H1 (cell line): ENCODE data around the gene CTBP2. TPM values are rescaled to one million over a fixed set of nuclear protein-coding genes. Genes with fewer than 3 reads are reported as not detected.

Experiments used
- CTCF ChIA-PET: fragments of 300-600 bp; sonication (Branson Sonifier 250); formaldehyde crosslinking; loops from one replicate; lab custom pipeline; 2021; ENCODE audit not compliant: partially characterized antibody; lab: Charles Lee
- POLR2A ChIA-PET: fragments of 300-600 bp; sonication (Branson Sonifier 250); formaldehyde crosslinking; loops from one replicate; lab custom pipeline; 2021; ENCODE audit warnings: inconsistent platforms; ENCODE audit not compliant: partially characterized antibody; lab: Charles Lee
- DNase-seq, 2 experiments: peaks; one replicate each; pipeline versions ENCODE4 v3.0.0 to v3.0.0-alpha.2; 2010 to 2022; ENCODE audit warnings: low spot score in 2 of 2, low read depth in 1 of 2, mixed read lengths in 1 of 2
- FAIRE-seq: peaks from 2 replicates; lab custom pipeline; 2011; peaks lifted over from hg19 to GRCh38; lab: Jason Lieb, UNC
- H2AFZ ChIP-seq: 2 replicates; pipeline ENCODE4 v1.8.1; 2012; ENCODE audit warnings: low read length, inconsistent platforms
- H2AK5ac ChIP-seq: 2 replicates; pipeline ENCODE4 v1.6.1; 2013; ENCODE audit warnings: low read depth, low read length
- H2BK120ac ChIP-seq: replicated peaks from 2 replicates; pipeline ENCODE3; 2013; ENCODE audit warnings: low read depth, low read length, inconsistent platforms
- H2BK12ac ChIP-seq: 2 replicates; pipeline ENCODE4 v1.6.1; 2013; ENCODE audit warnings: low read depth, low read length
- H2BK15ac ChIP-seq: 2 replicates; pipeline ENCODE4 v1.6.1; 2013; ENCODE audit warnings: low read length
- H2BK20ac ChIP-seq: 2 replicates; pipeline ENCODE4 v1.6.1; 2013; ENCODE audit warnings: low read length
- H2BK5ac ChIP-seq: 2 replicates; pipeline ENCODE4 v1.6.1; 2013; ENCODE audit warnings: low read depth, low read length
- H3K14ac ChIP-seq: 2 replicates; pipeline ENCODE4 v1.6.1; 2013; ENCODE audit warnings: inconsistent platforms; ENCODE audit not compliant: insufficient read length
- H3K18ac ChIP-seq: 2 replicates; pipeline ENCODE4 v1.6.1; 2013; ENCODE audit warnings: low read length; ENCODE audit errors: extremely low read depth
- H3K23ac ChIP-seq: 2 replicates; pipeline ENCODE4 v1.6.1; 2013; ENCODE audit warnings: inconsistent platforms; ENCODE audit not compliant: insufficient read length
- H3K23me2 ChIP-seq: 2 replicates; pipeline ENCODE4 v1.6.1; 2013; ENCODE audit warnings: low read depth, low read length
- H3K27ac ChIP-seq: 2 replicates; pipeline ENCODE4 v1.6.1; 2011; ENCODE audit warnings: low read depth, low read length, inconsistent platforms
- H3K27me3 ChIP-seq, 4 experiments: replicated peaks in 1 of 4; 1 replicate in 1 of 4; 2 replicates in 3 of 4; pipeline versions ENCODE4 v1.6.1 to v1.8.1; 2011 to 2013; ENCODE audit warnings: low read length in 3 of 4, mild to moderate bottlenecking in 3 of 4, inconsistent platforms in 2 of 4, mixed read lengths in 2 of 4, moderate library complexity in 1 of 4; ENCODE audit not compliant: control insufficient read depth in 3 of 4, insufficient read depth in 3 of 4; ENCODE audit errors: extremely low read depth in 1 of 4
- H3K36me3 ChIP-seq, 4 experiments: 2 replicates each; pipeline versions ENCODE4 v1.6.1 to v1.8.1; 2011 to 2013; ENCODE audit warnings: mild to moderate bottlenecking in 4 of 4, low read length in 3 of 4, moderate library complexity in 2 of 4, control low read depth in 1 of 4, inconsistent platforms in 1 of 4; ENCODE audit not compliant: insufficient read depth in 4 of 4, control insufficient read depth in 2 of 4
- H3K4ac ChIP-seq: replicated peaks from 2 replicates; pipeline ENCODE3; 2013; ENCODE audit warnings: low read length, low read depth, mixed read lengths, inconsistent platforms; ENCODE audit not compliant: insufficient read length
- H3K4me1 ChIP-seq, 4 experiments: replicated peaks in 1 of 4; 1 replicate in 1 of 4; 2 replicates in 3 of 4; pipeline versions ENCODE4 v1.6.1 to v1.8.1; 2011 to 2013; ENCODE audit warnings: low read length in 3 of 4, inconsistent platforms in 2 of 4, mixed read lengths in 1 of 4; ENCODE audit not compliant: insufficient read depth in 4 of 4, control insufficient read depth in 3 of 4
- H3K4me2 ChIP-seq, 2 experiments: 2 replicates each; pipeline versions ENCODE4 v1.6.1 to v1.8.1; 2011 to 2013; ENCODE audit warnings: low read depth in 2 of 2, low read length in 2 of 2, control low read depth in 1 of 2, inconsistent platforms in 1 of 2, mild to moderate bottlenecking in 1 of 2; ENCODE audit not compliant: insufficient read depth in 1 of 2
- H3K4me3 ChIP-seq, 4 experiments: fragments of 200-600, 300-600 bp in 1 of 4; sonication (generic), shearing (Covaris generic), sonication (Bioruptor Twin) in 1 of 4; 2 replicates each; pipeline versions ENCODE4 v1.5.1 to v1.8.1; 2011 to 2016; ENCODE audit warnings: low read length in 4 of 4, low read depth in 3 of 4, control low read depth in 2 of 4, inconsistent platforms in 2 of 4, mild to moderate bottlenecking in 2 of 4, mixed read lengths in 1 of 4, moderate library complexity in 1 of 4; ENCODE audit not compliant: insufficient read depth in 2 of 4; ENCODE audit errors: extremely low read depth in 1 of 4
- H3K56ac ChIP-seq: replicated peaks from 2 replicates; pipeline ENCODE3; 2013; ENCODE audit warnings: low read depth, mild to moderate bottlenecking, mixed read lengths, low read length, inconsistent platforms; ENCODE audit not compliant: insufficient read length
- H3K79me1 ChIP-seq: 2 replicates; pipeline ENCODE4 v1.6.1; 2013; ENCODE audit warnings: low read depth, low read length, control low read depth
- H3K79me2 ChIP-seq, 2 experiments: 2 replicates each; pipeline versions ENCODE4 v1.6.1 to v1.8.1; 2012 to 2013; ENCODE audit warnings: low read length in 2 of 2, mild to moderate bottlenecking in 2 of 2, inconsistent platforms in 1 of 2; ENCODE audit not compliant: insufficient read depth in 2 of 2, control insufficient read depth in 1 of 2
- H3K9ac ChIP-seq, 4 experiments: replicated peaks in 1 of 4; 1 replicate in 1 of 4; 2 replicates in 3 of 4; pipeline versions ENCODE4 v1.6.1 to v1.8.1; 2011 to 2013; ENCODE audit warnings: low read depth in 3 of 4, low read length in 3 of 4, control low read depth in 2 of 4, mild to moderate bottlenecking in 2 of 4, moderate library complexity in 2 of 4, inconsistent platforms in 1 of 4; ENCODE audit errors: extremely low read depth in 1 of 4
- H3K9me3 ChIP-seq, 2 experiments: 2 replicates each; pipeline versions ENCODE4 v1.6.1 to v1.8.1; 2012 to 2013; ENCODE audit warnings: mild to moderate bottlenecking in 2 of 2, moderate library complexity in 2 of 2, control low read depth in 1 of 2, inconsistent platforms in 1 of 2, low read depth in 1 of 2, low read length in 1 of 2, mixed read lengths in 1 of 2; ENCODE audit not compliant: insufficient read depth in 2 of 2
- H4K20me1 ChIP-seq, 2 experiments: replicated peaks in 1 of 2; 2 replicates each; pipeline versions ENCODE3 to v1.8.1; 2011 to 2013; ENCODE audit warnings: inconsistent platforms in 2 of 2, low read length in 2 of 2, mild to moderate bottlenecking in 1 of 2; ENCODE audit not compliant: insufficient read depth in 2 of 2, control insufficient read depth in 1 of 2
- H4K5ac ChIP-seq: 2 replicates; pipeline ENCODE4 v1.6.1; 2013; ENCODE audit warnings: low read length, low read depth, mixed read lengths, inconsistent platforms; ENCODE audit not compliant: insufficient read length
- H4K8ac ChIP-seq: 2 replicates; pipeline ENCODE4 v1.8.0; 2013; ENCODE audit warnings: mild to moderate bottlenecking, moderate library complexity, low read length, inconsistent platforms; ENCODE audit not compliant: insufficient read depth; ENCODE audit errors: extremely low read depth
- H4K91ac ChIP-seq: replicated peaks from 2 replicates; pipeline ENCODE3; 2013; ENCODE audit warnings: low read length, mixed read lengths, inconsistent platforms; ENCODE audit not compliant: insufficient read length
- ASH2L ChIP-seq: fragments of 200-600, 300-600 bp; sonication (generic); IDR thresholded peaks from one replicate; pipeline ENCODE4 v1.7.1; 2017; ENCODE audit warnings: low read length
- BCL11A ChIP-seq, 2 experiments: IDR thresholded peaks; one replicate each; pipeline ENCODE4 v1.6.1; 2011; ENCODE audit warnings: low read depth in 2 of 2, low read length in 2 of 2, mild to moderate bottlenecking in 2 of 2
- CHD1 ChIP-seq: IDR thresholded peaks from 2 replicates; pipeline ENCODE4 v1.6.1; 2012; ENCODE audit warnings: low read depth, low read length, improper control_type of control experiment
- EGR1 ChIP-seq: IDR thresholded peaks from 2 replicates; pipeline ENCODE4 v1.6.1; 2011; ENCODE audit warnings: low read depth, low read length, borderline replicate concordance
- FOSL1 ChIP-seq: IDR thresholded peaks from 2 replicates; pipeline ENCODE4 v1.6.1; 2011; ENCODE audit warnings: mild to moderate bottlenecking, low read depth, low read length, moderate library complexity; ENCODE audit not compliant: insufficient read depth
- KDM1A ChIP-seq: fragments of 200-600, 300-600 bp; sonication (generic); IDR thresholded peaks from 2 replicates; pipeline ENCODE4 v1.7.1; 2016; ENCODE audit warnings: mild to moderate bottlenecking, low read length, borderline replicate concordance
- KDM5A ChIP-seq: fragments of 200-600 bp; IDR thresholded peaks from 2 replicates; pipeline ENCODE4 v1.7.1; 2012; ENCODE audit warnings: mild to moderate bottlenecking, low read length, inconsistent platforms, mixed read lengths
- POLR2A ChIP-seq, 2 experiments: IDR thresholded peaks; 1 replicate in 1 of 2; 2 replicates in 1 of 2; pipeline ENCODE4 v1.6.1; 2011; ENCODE audit warnings: low read depth in 2 of 2, low read length in 2 of 2, mild to moderate bottlenecking in 2 of 2; ENCODE audit errors: control extremely low read depth in 1 of 2
- SUZ12 ChIP-seq: fragments of 200-600 bp; sonication (generic); IDR thresholded peaks from 2 replicates; pipeline ENCODE4 v1.6.1; 2012; ENCODE audit warnings: mild to moderate bottlenecking, inconsistent platforms, low read length, moderate library complexity, mixed read lengths
- TAF1 ChIP-seq: IDR thresholded peaks from 2 replicates; pipeline ENCODE4 v1.6.1; 2011; ENCODE audit warnings: mild to moderate bottlenecking, low read depth, low read length
- TCF12 ChIP-seq: IDR thresholded peaks from 2 replicates; pipeline ENCODE4 v1.6.1; 2011; ENCODE audit warnings: low read depth, mild to moderate bottlenecking, low read length
- WGBS, 2 experiments: shearing (Covaris generic) in 1 of 2; methylation state at CpG; one replicate each; pipeline versions ENCODE4 v1.1.6 to v1.1.7; 2013 to 2015; ENCODE audit warnings: low lambda C conversion rate in 2 of 2, mixed read lengths in 2 of 2, inconsistent platforms in 1 of 2, low coverage in 1 of 2, missing lambda C conversion rate in 1 of 2; ENCODE audit not compliant: insufficient replicate concordance in 2 of 2, insufficient coverage in 1 of 2, insufficient read length in 1 of 2; ENCODE audit errors: extremely low coverage in 1 of 2, missing lambda C conversion rate in 1 of 2; 5-methylcytosine and 5-hydroxymethylcytosine counted together
- polyA plus RNA-seq, 7 experiments: library from polyadenylated mRNA; depleted of rRNA in 3 of 7; stranded (reverse) in 5 of 7; unstranded in 2 of 7; fragments of >200 nt in 5 of 7; fragments of 200-250 nt in 2 of 7; gene quantifications; 1 replicate in 5 of 7; 2 replicates in 1 of 7; 4 replicates in 1 of 7; pipeline versions ENCODE4 v1.2.1 to v1.2.3, GENCODE V29; 2011 to 2013; ENCODE audit warnings: missing spikeins in 2 of 7, mixed read lengths in 2 of 7
- total RNA-seq: library from RNA; stranded (reverse); fragmentation: NEBNext Ultra II Directional; extraction: Animal tissue kit (Norgen Biotek cat#: 25700); gene quantifications from 2 replicates; pipeline ENCODE4 v1.2.1, GENCODE V29; 2021
- TF ChIP-seq, protein P1 (sequence below): IDR thresholded peaks from 2 replicates; pipeline ENCODE4 v1.6.1; 2012; ENCODE audit warnings: low read length, inconsistent platforms

CTBP2 gene
- total and polyA plus RNA-seq, 2 of the 8 experiments (the other 6 are each of a cell fraction or from before 2014, with no cell fraction given): 208 to 221 TPM

DNA sequence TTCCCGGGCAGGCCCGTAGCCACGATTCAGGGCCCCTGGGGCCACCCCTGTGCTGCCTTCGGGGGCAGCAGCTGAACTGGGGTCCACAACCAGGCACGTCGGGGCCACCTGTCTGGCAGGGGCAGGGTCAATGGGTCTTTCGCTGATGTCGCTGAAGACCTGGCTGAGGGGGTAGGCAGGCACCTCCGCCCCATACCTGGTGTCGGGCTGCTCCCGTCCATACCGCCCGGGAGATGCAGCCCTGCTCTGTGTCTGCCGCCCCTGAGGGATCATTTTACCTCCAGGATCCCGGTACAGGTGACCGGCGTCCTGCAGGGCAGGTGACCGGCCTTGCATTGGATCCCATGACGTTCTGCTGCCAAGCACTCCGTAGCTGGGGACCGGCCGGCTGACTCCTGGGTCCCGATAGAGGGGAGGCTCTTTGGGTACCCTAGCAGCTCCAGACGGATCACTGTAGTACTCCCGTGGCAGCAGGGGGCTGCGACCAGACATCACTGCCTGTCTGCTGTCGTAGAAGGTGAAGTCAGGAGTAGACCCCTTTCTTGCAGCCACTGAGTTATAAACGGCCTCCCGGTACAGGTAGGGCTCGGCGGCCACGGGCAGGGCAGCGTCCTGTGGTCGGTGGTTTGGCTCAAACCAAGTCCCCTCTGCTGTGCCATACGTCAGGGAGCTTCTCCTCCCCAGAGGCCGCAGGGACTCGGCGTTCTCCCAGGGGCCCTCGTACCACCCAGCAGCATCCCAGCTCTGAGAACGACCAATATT is 133.2 kb downstream of the CTBP2 start:
- no peak overlapping the region for H3K4ac ChIP-seq
- no peaks in the 10 kb centered on the region for H3K9me3 ChIP-seq
- H3K23ac ChIP-seq: no peak overlapping the region
- peaks cover 0 to 10% (median 4%) of the 10 kb centered on the region in 4 experiments; a peak in 6 of 7 replicates for H3K4me1 ChIP-seq
- no peak overlapping the region for H3K4me3 ChIP-seq
- CTCF ChIA-PET: interaction anchor here (0.6 to 1.8 kb wide), 9 partner anchors 9 to 606 kb away, joined by 3 to 8 read pairs (median 4); no protein-coding TSS in a partner anchor
- H3K56ac ChIP-seq: no peak overlapping the region
- H2BK20ac ChIP-seq: no peak overlapping the region
- no peaks in the 10 kb centered on the region for H3K27me3 ChIP-seq
- H3K23me2 ChIP-seq: no peaks in the 10 kb centered on the region
- H2BK15ac ChIP-seq: no peak overlapping the region
- no peak overlapping the region for H2BK12ac ChIP-seq
- no peak overlapping the region for H3K18ac ChIP-seq
- no peak overlapping the region for H4K5ac ChIP-seq
- FAIRE-seq: no peak
- no peak overlapping the region for H2BK120ac ChIP-seq
- no peak overlapping the region for H4K91ac ChIP-seq
- H2AFZ ChIP-seq: no peak overlapping the region
- peaks cover 30% of the 10 kb centered on the region for H3K79me1 ChIP-seq
- peaks cover 9 to 99% of the 10 kb centered on the region in 2 experiments for H3K79me2 ChIP-seq
- no peak overlapping the region for H2AK5ac ChIP-seq
- no peak for DNase-seq
- POLR2A ChIA-PET: interaction anchor here (1.1 to 1.5 kb wide), 2 partner anchors 18 to 30 kb away, joined by 3 to 4 read pairs; no protein-coding TSS in a partner anchor
- 96% methylated on average over 39 of the region's 40 CpGs; no CpG with 5 or more reads in 1 of the 2 experiments for WGBS, 2 experiments
- H3K4me2 ChIP-seq: no peak overlapping the region
- peaks cover 39 to 47% of the 10 kb centered on the region in 2 experiments for H4K20me1 ChIP-seq
- no peak overlapping the region for H3K9ac ChIP-seq
- H4K8ac ChIP-seq: peak overlapping the region; percentile 42; the same call in 1 of the 2 replicates
- H3K14ac ChIP-seq: no peak overlapping the region
- H2BK5ac ChIP-seq: no peak overlapping the region
- H3K36me3 ChIP-seq: peaks cover 6 to 52% (median 23%) of the 10 kb centered on the region in 4 experiments; a peak in 7 of 8 replicates
- H3K27ac ChIP-seq: no peak overlapping the region
- TF ChIP-seq CHD1: no peak
- no peak for TF ChIP-seq KDM1A
- TF ChIP-seq, protein P1, sequence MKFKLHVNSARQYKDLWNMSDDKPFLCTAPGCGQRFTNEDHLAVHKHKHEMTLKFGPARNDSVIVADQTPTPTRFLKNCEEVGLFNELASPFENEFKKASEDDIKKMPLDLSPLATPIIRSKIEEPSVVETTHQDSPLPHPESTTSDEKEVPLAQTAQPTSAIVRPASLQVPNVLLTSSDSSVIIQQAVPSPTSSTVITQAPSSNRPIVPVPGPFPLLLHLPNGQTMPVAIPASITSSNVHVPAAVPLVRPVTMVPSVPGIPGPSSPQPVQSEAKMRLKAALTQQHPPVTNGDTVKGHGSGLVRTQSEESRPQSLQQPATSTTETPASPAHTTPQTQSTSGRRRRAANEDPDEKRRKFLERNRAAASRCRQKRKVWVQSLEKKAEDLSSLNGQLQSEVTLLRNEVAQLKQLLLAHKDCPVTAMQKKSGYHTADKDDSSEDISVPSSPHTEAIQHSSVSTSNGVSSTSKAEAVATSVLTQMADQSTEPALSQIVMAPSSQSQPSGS: no peak
- TF ChIP-seq EGR1: no peak
- no peak for TF ChIP-seq TCF12
- TF ChIP-seq FOSL1: no peak
- TF ChIP-seq TAF1: no peak
- no peak for TF ChIP-seq KDM5A
- TF ChIP-seq POLR2A (IDR thresholded peaks at IDR 0.05; ENCODE audit: control extremely low read depth in 1 of 2, low read depth in 2 of 2, low read length in 2 of 2): no peak
- no peak for TF ChIP-seq BCL11A (IDR thresholded peaks at IDR 0.05; ENCODE audit: low read depth in 2 of 2, low read length in 2 of 2)
- TF ChIP-seq SUZ12: no peak
- TF ChIP-seq ASH2L: no peak
